Ramos (cell line): ENCODE data around the gene HOXA4.

ENCODE experiments used
- in situ Hi-C: fragments of 300-500 bp; cut with MboI; formaldehyde crosslinking; loops from one replicate; pipeline ENCODE4 v1.14.3; 2022; ENCODE audit warnings: low sequenced_read_pairs; ENCODE audit not compliant: unreplicated experiment

Gene HOXA4

GRCh38 chr7:27124096-27124901, 6.3 kb downstream of the HOXA4 start:
- in situ Hi-C loops = no loop called here

GRCh38 chr7:27123477-27124053, 7.0 kb downstream of the HOXA4 start:
- in situ Hi-C loops = no loop called here

GRCh38 chr7:27123007-27123476, 7.5 kb downstream of the HOXA4 start:
- in situ Hi-C loops = no loop called here

- in situ Hi-C loops = no loop called here
Measured at GRCh38 chr7:27122077-27122910, 8.3 kb downstream of the HOXA4 start.

- in situ Hi-C loops = no loop called here
Measured at GRCh38 chr7:27121684-27122076, 8.9 kb downstream of the HOXA4 start.

DNA sequence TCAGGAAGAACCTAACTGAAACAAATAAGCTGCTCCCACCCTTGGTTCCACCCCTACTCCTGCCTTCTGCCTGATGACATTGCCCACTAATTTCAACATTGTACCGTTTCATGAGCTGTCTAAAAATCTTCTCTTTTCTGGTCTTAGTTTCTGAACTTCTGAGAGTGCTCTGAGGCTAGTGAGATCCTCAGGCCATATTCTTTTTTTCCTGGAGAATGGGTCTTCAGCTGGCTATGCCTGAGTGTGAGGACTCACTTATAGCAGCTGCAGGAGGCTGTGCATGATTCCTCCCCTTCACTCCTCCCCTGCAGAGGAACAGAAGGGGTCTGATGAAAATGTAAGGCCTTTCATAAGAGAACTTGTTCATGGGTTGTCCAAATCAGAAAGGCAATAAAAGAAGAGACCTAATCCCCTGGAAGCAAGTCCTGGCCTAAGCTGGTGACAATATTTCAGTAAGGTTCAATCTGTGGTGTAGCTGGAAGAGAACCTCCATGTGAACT, 11.1 kb downstream of the HOXA4 start:
- in situ Hi-C loops = no loop called here

- in situ Hi-C loops = no loop called here
Measured at GRCh38 chr7:27118580-27118979, 12.0 kb downstream of the HOXA4 start.

DNA sequence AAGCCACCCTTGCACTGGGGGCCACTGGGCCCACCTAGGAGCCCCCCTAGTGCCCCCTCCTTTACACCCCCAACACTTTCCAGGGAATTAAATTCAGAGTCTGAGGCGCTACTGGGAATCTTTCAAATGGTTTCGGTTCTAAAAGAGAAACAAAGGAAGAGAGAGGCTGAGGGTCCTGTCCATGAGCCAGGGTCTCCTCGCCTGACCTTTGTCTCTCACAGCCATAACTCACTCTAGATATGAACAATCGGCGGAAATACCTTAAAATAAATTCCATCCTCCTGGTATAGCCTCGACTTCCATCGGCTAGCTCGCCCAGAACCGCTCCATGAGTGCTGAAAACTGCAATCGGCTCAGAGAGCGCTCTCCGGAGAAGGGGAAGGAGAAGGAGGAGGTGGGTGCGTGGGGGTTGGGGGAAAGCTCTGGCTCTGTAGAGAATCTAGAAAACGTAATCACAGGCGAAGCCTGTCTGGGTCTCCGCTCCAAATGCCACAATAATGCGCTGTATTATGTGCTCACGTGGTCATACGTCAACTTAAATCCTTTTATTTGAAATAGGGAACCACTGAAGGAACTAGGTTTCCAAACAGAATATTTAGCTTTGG, 12.6 kb downstream of the HOXA4 start:
- in situ Hi-C loops = no loop called here

DNA sequence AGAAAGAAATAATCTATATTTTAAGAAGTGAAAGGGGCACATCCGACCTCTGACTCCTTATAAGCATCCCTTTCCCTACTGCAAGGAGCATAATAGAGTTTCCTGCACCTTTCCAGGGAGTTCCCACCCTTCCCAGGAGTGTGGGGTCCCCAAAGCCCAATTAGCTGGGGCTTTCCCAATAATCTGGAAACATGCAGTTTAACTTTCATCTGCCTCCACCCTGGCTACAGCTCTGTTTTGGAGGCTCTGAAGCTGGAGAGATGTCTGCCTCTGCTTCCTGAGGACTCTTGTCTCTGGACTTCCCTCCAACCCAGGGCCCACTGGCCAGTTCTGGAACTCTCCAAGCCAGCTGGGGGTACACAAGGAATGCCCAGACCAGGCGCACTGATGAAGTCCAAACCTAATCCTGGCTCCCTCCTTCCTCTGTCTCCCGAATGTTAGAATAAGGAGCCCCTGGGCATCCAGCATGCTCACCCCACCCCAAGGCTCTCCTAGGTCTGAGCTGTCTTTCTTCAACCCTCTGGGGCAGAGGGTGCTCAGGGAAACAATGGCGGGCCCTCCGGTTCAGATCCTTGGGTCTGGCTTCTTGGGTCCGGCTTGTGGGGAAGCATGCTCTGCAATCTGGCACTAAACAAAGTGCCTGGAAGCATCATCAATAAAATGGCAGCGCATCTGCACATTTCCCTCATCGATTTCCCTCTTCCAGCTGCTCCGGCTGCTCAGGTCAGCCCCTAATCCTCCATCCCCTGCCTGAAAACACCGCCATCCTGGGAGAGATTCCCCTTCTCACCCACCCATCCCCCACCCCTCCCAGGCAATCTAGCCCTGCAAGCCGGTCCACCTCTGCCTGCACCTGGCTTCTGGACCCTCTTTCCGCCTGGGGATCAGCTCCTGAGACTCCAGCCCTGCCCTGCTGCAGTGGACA, 13.3 kb downstream of the HOXA4 start:
- in situ Hi-C loops = no loop called here

DNA sequence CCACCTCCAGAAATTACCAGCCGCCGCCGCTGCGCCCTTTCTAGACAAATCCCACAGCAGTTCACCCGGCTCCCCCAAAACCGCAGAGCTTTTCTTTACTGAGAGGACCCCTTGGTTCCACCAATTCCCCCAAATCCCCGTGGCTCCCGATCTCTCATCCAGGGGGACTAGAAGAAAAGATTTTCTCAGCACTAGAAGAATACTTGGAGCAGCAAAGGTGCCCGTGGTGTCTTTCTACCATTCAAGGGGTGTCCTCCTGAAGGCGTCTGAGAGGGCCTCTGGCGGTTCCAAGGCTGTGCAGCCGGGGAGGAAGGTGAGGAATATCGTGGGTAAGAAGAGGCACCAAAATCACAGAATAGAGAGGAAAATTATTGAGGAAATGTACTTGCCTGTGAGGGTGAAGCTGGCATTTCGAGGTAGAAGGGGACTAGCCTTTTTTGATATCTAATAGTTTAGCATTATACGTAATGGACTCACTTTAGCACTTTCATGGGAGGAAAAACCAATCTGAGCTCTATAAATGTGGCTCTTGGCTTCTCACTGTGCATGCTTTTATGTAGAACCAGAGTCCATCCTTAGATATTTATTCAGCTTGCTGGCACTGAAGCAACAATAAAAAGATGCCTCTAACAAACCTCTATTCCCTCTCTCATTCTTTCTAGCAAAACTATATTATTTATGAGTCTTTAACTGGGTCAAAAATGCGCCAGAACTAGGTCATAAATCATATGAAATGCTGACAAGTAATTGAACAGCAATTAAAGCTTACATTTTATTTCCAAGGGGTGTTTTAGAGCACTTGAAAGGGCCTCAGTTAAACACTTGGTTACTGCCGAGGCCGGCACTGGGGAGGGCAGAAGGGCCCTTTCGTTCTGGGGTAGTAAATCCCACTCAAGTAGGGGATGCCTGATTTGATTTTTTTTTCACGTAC, 14.3 kb downstream of the HOXA4 start:
- in situ Hi-C loops = no loop called here

DNA sequence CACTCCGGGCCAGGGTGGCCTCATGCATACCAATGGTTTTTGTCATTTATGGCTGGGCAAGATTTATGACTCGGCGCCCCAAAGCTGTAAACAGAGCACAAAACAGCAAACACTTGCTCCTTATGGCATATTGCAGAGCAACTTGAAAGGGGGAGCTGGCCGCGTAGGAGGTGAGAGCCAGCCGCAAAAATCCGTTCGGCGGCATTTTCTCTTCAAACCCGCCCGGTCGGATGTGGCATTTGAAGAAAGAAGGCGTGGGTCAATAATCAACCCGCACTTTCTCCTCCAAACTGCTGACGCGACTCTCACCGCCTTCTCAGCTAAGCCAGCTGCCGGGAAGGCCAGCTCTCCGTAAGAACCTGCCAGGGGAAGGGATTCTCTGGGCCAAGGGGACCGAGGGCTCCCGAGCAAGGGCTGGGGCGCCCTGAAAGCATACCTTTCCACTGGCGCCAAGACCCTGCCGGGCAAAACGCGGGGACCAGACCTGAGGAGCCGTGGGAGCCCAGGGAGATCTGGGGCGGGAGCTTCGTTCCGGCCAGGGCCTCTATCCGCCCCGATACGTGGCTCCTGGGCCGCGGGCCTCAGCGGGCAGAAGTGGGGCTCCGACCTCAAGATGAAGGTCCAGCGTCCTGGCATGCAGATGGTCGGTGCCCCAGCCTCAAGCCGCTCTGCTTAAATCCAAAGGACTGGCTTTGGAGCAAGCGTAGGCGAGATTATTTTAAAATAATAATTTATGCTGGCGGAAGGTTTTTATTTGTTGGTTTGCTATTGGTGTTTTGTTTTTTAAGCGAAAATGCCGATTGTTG, 15.1 kb downstream of the HOXA4 start:
- in situ Hi-C loops = no loop called here

DNA sequence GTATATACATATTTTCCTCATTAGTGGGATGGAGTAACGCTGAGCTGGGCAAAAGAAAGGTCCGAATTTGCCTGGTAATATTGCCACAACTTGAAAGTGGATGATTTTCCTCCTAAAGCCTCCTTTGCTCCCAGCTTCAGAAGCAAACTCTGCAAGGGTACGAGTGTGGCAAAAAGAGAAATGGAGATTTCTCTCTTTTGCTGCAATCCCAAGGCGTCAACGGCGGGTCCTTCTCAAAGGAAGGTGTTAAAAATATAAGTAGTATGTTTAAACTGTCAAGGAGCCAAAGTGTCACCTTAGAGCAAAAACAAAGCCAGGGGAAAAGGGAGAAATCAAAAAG, 15.7 kb downstream of the HOXA4 start:
- in situ Hi-C loops = no loop called here

GRCh38 chr7:27113991-27114769, 16.4 kb downstream of the HOXA4 start:
- in situ Hi-C loops = no loop called here

- in situ Hi-C loops = no loop called here
Measured at GRCh38 chr7:27112955-27113949, 17.3 kb downstream of the HOXA4 start.

GRCh38 chr7:27112361-27112760, 18.2 kb downstream of the HOXA4 start:
- in situ Hi-C loops = no loop called here
